K562 (cell line): ENCODE results near the gene USP8. TPM values are rescaled to one million over a fixed set of nuclear protein-coding genes. Genes with fewer than 3 reads are reported as not detected.

Experiments
- BDP1 ChIP-seq: IDR thresholded peaks from 3 replicates; pipeline ENCODE4 v1.6.1; 2011; ENCODE audit not compliant: insufficient read length, insufficient read depth
- CREM ChIP-seq: IDR thresholded peaks from 2 replicates; pipeline ENCODE4 v1.6.1; 2014; ENCODE audit warnings: antibody characterized with exemption, low read depth
- DLX4 ChIP-seq: fragments of 250-450 bp; sonication (Bioruptor Pico); IDR thresholded peaks from 2 replicates; pipeline ENCODE4 v1.6.1; 2021; ENCODE audit warnings: mild to moderate bottlenecking
- FOXP4 ChIP-seq: sonication (generic); formaldehyde crosslinking; IDR thresholded peaks from 2 replicates; pipeline ENCODE4 v1.8.0; 2022; ENCODE audit warnings: mild to moderate bottlenecking, missing genetic modification reagents, borderline replicate concordance
- HES1 ChIP-seq: fragments of 450-650 bp; IDR thresholded peaks from 2 replicates; pipeline ENCODE4 v1.6.1; 2016; ENCODE audit warnings: low read depth, mild to moderate bottlenecking, moderate library complexity
- KAT8 ChIP-seq: fragments of 450-650 bp; IDR thresholded peaks from 2 replicates; pipeline ENCODE4 v1.6.1; 2016; ENCODE audit warnings: low read depth, mild to moderate bottlenecking
- NCOR1 ChIP-seq: fragments of 450-650 bp; IDR thresholded peaks from 2 replicates; pipeline ENCODE4 v1.6.1; 2016; ENCODE audit warnings: mild to moderate bottlenecking, moderate library complexity
- NELFE ChIP-seq: IDR thresholded peaks from 2 replicates; pipeline ENCODE4 v1.6.1; 2011; ENCODE audit warnings: mild to moderate bottlenecking; ENCODE audit not compliant: insufficient read depth, insufficient read length
- PHB ChIP-seq: fragments of 250-450 bp; sonication (Bioruptor Pico); IDR thresholded peaks from 2 replicates; pipeline ENCODE4 v1.5.0; 2021
- PURB ChIP-seq: sonication (generic); formaldehyde crosslinking; IDR thresholded peaks from 2 replicates; pipeline ENCODE4 v1.9.0; 2021; ENCODE audit warnings: low read depth, mild to moderate bottlenecking, missing genetic modification reagents
- SNAPC5 ChIP-seq: fragments of 250-450 bp; sonication (Bioruptor Pico); IDR thresholded peaks from 2 replicates; pipeline ENCODE4 v1.8.0; 2021; ENCODE audit warnings: moderate library complexity, mild to moderate bottlenecking, inconsistent platforms
- SP1 ChIP-seq: sonication (generic); formaldehyde crosslinking; IDR thresholded peaks from 2 replicates; pipeline ENCODE4 v1.8.1; 2022; ENCODE audit warnings: mild to moderate bottlenecking, missing genetic modification reagents
- TCF7L2 ChIP-seq: fragments of 150-350 bp; IDR thresholded peaks from 2 replicates; pipeline ENCODE4 v1.6.1; 2016; ENCODE audit warnings: low read depth, mild to moderate bottlenecking, low read length, moderate library complexity
- TFAP4 ChIP-seq: sonication (generic); formaldehyde crosslinking; IDR thresholded peaks from 2 replicates; pipeline ENCODE4 v1.8.0; 2022; ENCODE audit warnings: missing genetic modification reagents, mild to moderate bottlenecking, moderate library complexity, borderline replicate concordance
- THRB ChIP-seq: fragments of 450-650 bp; formaldehyde crosslinking; conservative IDR thresholded peaks from 2 replicates; pipeline ENCODE4 v1.4.0; 2022; ENCODE audit warnings: mild to moderate bottlenecking, missing genetic modification characterization
- USF1 ChIP-seq: sonication (generic); formaldehyde crosslinking; IDR thresholded peaks from 2 replicates; pipeline ENCODE4 v1.9.0; 2022; ENCODE audit warnings: mild to moderate bottlenecking, missing genetic modification reagents
- ZNF143 ChIP-seq: sonication (generic); formaldehyde crosslinking; IDR thresholded peaks from 2 replicates; pipeline ENCODE4 v1.9.0; 2022; ENCODE audit warnings: mild to moderate bottlenecking, missing genetic modification reagents
- ZNF23 ChIP-seq: fragments of 250-450 bp; sonication (Bioruptor Pico); IDR thresholded peaks from 2 replicates; pipeline ENCODE4 v1.4.0; 2020; ENCODE audit warnings: mild to moderate bottlenecking
- ZNF280B ChIP-seq: fragments of 250-450 bp; sonication (Bioruptor Pico); IDR thresholded peaks from 2 replicates; pipeline ENCODE4 v1.5.1; 2021; ENCODE audit warnings: mild to moderate bottlenecking
- ZNF75A ChIP-seq: fragments of 450-650 bp; formaldehyde crosslinking; IDR thresholded peaks from 2 replicates; pipeline ENCODE4 v1.4.0; 2020; ENCODE audit warnings: mild to moderate bottlenecking
- polyA plus RNA-seq, 8 experiments: library from polyadenylated mRNA; depleted of rRNA in 4 of 8; stranded (reverse) in 5 of 8; unstranded in 3 of 8; fragments of >200 nt; fragmentation: Nextera tagmentation in 2 of 8; fragmentation: Illumina TruSeq in 1 of 8; extraction: Ambion mirVana in 2 of 8; extraction: Trizol in 1 of 8; gene quantifications; 2 replicates each; pipeline versions ENCODE4 v1.2.1 to v1.2.3, GENCODE V29; 2011 to 2014; ENCODE audit warnings: inconsistent platforms in 1 of 8, missing spikeins in 1 of 8
- total RNA-seq, 7 experiments: library from RNA; depleted of rRNA in 6 of 7; stranded (reverse); fragments of >200 nt in 6 of 7; fragmentation: Illumina TruSeq in 2 of 7; extraction: Trizol in 2 of 7; gene quantifications; 2 replicates each; pipeline versions ENCODE4 v1.2.1 to v1.2.3, GENCODE V29; 2011 to 2021; ENCODE audit warnings: low replicate concordance in 1 of 7

USP8 gene
- total and polyA plus RNA-seq, 9 of the 15 experiments (the other 6 are each of a cell fraction or from before 2014, with no cell fraction given) = 35.1 to 58.4 (median 46.1) TPM

GRCh38 chr15:50424066-50424890, at the start of gene USP8 (continued):
- TF ChIP-seq ZNF280B (CRISPR knock-in tag) (no peak), ZNF23 (CRISPR knock-in tag) (no peak), ZNF75A (CRISPR knock-in tag) (no peak), CREM (peak; percentile 99), DLX4 (no peak), TFAP4 (peak; percentile 93), SNAPC5 (CRISPR knock-in tag) (no peak), USF1 (CRISPR knock-in tag) (no peak), BDP1 (no peak), NELFE (no peak), TCF7L2 (no peak), PURB (no peak), THRB (no peak), ZNF143 (CRISPR knock-in tag) (peak; percentile 83), NCOR1 (0 out of 2 replicates have a peak, but pooled peaks have one; percentile 24), HES1 (no peak), KAT8 (peak; percentile 76; the same call in 1 of the 2 replicates), SP1 (peak; percentile 96), PHB (CRISPR knock-in tag) (no peak), FOXP4 (peak; percentile 15; the same call in 1 of the 2 replicates)
